Transverse colon (tissue), 4 donors: ENCODE results near the gene MYBPC2.

ENCODE experiments used
- EP300 ChIP-seq: sonication (generic); formaldehyde crosslinking; IDR thresholded peaks from one replicate; pipeline ENCODE4 v1.6.1; 2017; ENCODE audit warnings: antibody characterized with exemption, low read depth
- POLR2A ChIP-seq: fragments of 450-650 bp; IDR thresholded peaks from one replicate; pipeline ENCODE4 v1.6.1; 2016; ENCODE audit warnings: antibody characterized with exemption, mild to moderate bottlenecking, moderate library complexity
- POLR2AphosphoS5 ChIP-seq, 3 donors: sonication (generic); formaldehyde crosslinking; IDR thresholded peaks; one replicate each; pipeline ENCODE4 v1.6.1; 2016; ENCODE audit warnings: antibody characterized with exemption in 3 of 3
- TF ChIP-seq, protein P1 (sequence below), 5 experiments: fragments of 200-600 bp in 3 of 5; fragments of 450-650 bp in 2 of 5; sonication (generic) in 3 of 5; IDR thresholded peaks; 1 replicate in 2 of 5; 2 replicates in 3 of 5; pipeline ENCODE4 v1.5.1; 2016 to 2017; ENCODE audit warnings: antibody characterized with exemption in 5 of 5, inconsistent platforms in 3 of 5, mild to moderate bottlenecking in 2 of 5, moderate library complexity in 1 of 5

DNA sequence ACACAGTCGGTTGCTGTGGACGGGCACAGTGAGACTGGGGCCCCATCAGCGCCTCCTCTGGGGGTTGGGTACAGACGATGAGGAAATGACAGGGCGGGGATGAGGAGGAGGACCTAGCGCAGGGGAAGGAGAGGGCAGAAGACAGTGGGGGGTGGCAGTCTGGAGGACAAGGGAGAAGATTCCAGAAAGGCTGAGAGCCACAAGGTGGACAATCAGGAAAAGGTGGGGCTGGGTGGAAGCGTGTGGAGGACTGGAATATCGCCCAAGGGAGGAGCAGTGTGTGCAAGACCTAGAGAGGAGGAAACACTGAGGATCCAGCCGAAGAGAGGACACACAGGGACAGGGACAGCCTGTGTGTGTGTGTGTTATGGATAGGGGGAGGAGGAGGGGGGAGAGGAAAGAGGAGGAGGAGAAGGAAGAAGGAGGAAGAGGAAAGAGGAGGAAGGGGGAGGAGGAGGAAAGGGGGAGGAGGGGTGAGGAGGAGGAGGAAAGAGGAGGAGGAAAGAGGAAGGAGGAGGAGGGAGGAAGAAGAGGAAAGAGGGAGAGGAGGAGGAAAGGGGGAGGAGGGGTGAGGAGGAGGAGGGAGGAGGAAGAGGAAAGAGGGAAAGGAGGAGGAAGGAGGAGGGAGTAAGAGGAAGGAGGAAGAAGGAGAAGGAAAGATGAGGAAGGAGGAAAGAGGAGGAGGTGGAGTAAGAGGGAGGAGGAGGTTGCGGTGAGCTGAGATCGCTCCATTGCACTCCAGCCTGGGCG, 59.8 kb downstream of the MYBPC2 start:
- TF ChIP-seq POLR2A (no peak), EP300 (no peak), POLR2AphosphoS5 (IDR thresholded peaks at IDR 0.05) (no peak)
- TF ChIP-seq, protein P1, sequence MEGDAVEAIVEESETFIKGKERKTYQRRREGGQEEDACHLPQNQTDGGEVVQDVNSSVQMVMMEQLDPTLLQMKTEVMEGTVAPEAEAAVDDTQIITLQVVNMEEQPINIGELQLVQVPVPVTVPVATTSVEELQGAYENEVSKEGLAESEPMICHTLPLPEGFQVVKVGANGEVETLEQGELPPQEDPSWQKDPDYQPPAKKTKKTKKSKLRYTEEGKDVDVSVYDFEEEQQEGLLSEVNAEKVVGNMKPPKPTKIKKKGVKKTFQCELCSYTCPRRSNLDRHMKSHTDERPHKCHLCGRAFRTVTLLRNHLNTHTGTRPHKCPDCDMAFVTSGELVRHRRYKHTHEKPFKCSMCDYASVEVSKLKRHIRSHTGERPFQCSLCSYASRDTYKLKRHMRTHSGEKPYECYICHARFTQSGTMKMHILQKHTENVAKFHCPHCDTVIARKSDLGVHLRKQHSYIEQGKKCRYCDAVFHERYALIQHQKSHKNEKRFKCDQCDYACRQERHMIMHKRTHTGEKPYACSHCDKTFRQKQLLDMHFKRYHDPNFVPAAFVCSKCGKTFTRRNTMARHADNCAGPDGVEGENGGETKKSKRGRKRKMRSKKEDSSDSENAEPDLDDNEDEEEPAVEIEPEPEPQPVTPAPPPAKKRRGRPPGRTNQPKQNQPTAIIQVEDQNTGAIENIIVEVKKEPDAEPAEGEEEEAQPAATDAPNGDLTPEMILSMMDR (IDR thresholded peaks at IDR 0.05): no peak
